ENCODE data around the gene SHC4. TPM values are rescaled to one million over a fixed set of nuclear protein-coding genes. Genes with fewer than 3 reads are reported as not detected.

The SHC4 gene
- total and polyA plus RNA-seq, 9 of the 15 experiments (the other 6 are each of a cell fraction or from before 2014, with no cell fraction given): 0.43 to 1.2 (median 0.67) TPM

- in situ Hi-C loops (cut with MboI) (no loop called here), intact Hi-C loops (cut with micrococcal nuclease) (no loop called here)
- ATAC-seq: peak; percentile 77
- Histone ChIP-seq H3K4me1 (replicated peaks in 1 of 2; ENCODE audit: control insufficient read depth in 2 of 2, insufficient read depth in 2 of 2, low read length in 2 of 2) (peaks cover 0 to 24% of the 10 kb centered on the region in 2 experiments; a peak in 4 of 5 replicates), H3K79me2 (ENCODE audit: control insufficient read depth, insufficient read depth, low read length) (peaks cover 24% of the 10 kb centered on the region), H3K4me2 (ENCODE audit: insufficient read depth, low read length) (peak overlapping the region; percentile 47), H4K20me1 (replicated peaks; ENCODE audit: control insufficient read depth, insufficient read depth, low read length) (no peaks in the 10 kb centered on the region), H3K9me1 (ENCODE audit: control insufficient read depth, insufficient read depth, low read length) (no peaks in the 10 kb centered on the region), H3K27ac (ENCODE audit: extremely low read depth, low read depth, low read length) (peak overlapping the region; percentile 39; the same call in 2 of the 3 replicates), H3K9me3 (replicated peaks; ENCODE audit: control insufficient read depth, insufficient read depth, low read depth, low read length) (no peaks in the 10 kb centered on the region), H2AFZ (ENCODE audit: low read depth, low read length) (peak overlapping the region; percentile 85), H3K36me3 (ENCODE audit: control insufficient read depth, insufficient read depth, low read length) (peaks cover 3% of the 10 kb centered on the region; the same call in 1 of the 3 replicates), H3K9ac (ENCODE audit: insufficient read depth in 1 of 2, low read depth in 2 of 2, low read length in 2 of 2) (peak overlapping the region in 1 of 2 experiments; percentile 32; a peak in 1 of 4 replicates), H3K4me3 (no peak overlapping the region), H3K27me3 (ENCODE audit: control insufficient read depth in 2 of 2, insufficient read depth in 2 of 2, low read length in 2 of 2) (no peaks in the 10 kb centered on the region)
- CTCF ChIA-PET (ENCODE audit: low intra/inter-chr PET ratio): interaction anchor here (0.6 kb wide), 1 partner anchor 117 kb away, joined by 3 read pairs; no protein-coding TSS in a partner anchor
- no TSS peak for BruUV-seq (replicated peaks)
- peak; percentile 87 for FAIRE-seq
- WGBS (ENCODE audit: insufficient coverage, low coverage, missing lambda C conversion rate): 2% methylated on average over 2 of the region's 2 CpGs
- POLR2A ChIA-PET: no interaction called here
- DNase-seq (ENCODE audit: extremely low read depth in 1 of 4, low spot score in 3 of 4): peak in 2 of 4 experiments; percentile 46 to 69
- TF ChIP-seq GABPB1 (CRISPR knock-in tag; IDR thresholded peaks at IDR 0.05): no peak
- TF ChIP-seq ZNF23 (CRISPR knock-in tag; IDR thresholded peaks at IDR 0.05): no peak
- peak in 1 of 2 experiments; percentile 27; a peak in 1 of 4 replicates for TF ChIP-seq KDM1A (IDR thresholded peaks at IDR 0.05)
- peak; percentile 37; the same call in 1 of the 2 replicates for TF ChIP-seq TAL1 (IDR thresholded peaks at IDR 0.05)
- TF ChIP-seq EHMT2 (IDR thresholded peaks at IDR 0.05): 0 out of 2 replicates have a peak, but pooled peaks have one; percentile 20
- no peak for TF ChIP-seq ZBTB33 (CRISPR knock-in tag; IDR thresholded peaks at IDR 0.05)
- no peak for TF ChIP-seq CBX3 (IDR thresholded peaks at IDR 0.05; ENCODE audit: borderline replicate concordance in 1 of 2, low read length in 2 of 2)
- no peak for TF ChIP-seq NFE2L1 (tag; IDR thresholded peaks at IDR 0.05; ENCODE audit: borderline replicate concordance, low read depth)
- peak; percentile 32; the same call in 1 of the 2 replicates for TF ChIP-seq EP300 (IDR thresholded peaks at IDR 0.05; ENCODE audit: low read length)
- TF ChIP-seq ARID3A (IDR thresholded peaks at IDR 0.05; ENCODE audit: borderline replicate concordance, low read depth, low read length): 0 out of 2 replicates have a peak, but pooled peaks have one; percentile 44
- TF ChIP-seq HDAC8 (tag; IDR thresholded peaks at IDR 0.05): no peak
- peak; percentile 75 for TF ChIP-seq ARID1B (IDR thresholded peaks at IDR 0.05)
- TF ChIP-seq TCF3 (CRISPR knock-in tag; IDR thresholded peaks at IDR 0.05): peak; percentile 53
- no peak for TF ChIP-seq NBN (IDR thresholded peaks at IDR 0.05; ENCODE audit: low read depth)
- TF ChIP-seq KLF13 (tag; IDR thresholded peaks at IDR 0.05; ENCODE audit: borderline replicate concordance, low read depth): no peak
- peak; percentile 80 for TF ChIP-seq CBFA2T3 (IDR thresholded peaks at IDR 0.05)
- TF ChIP-seq SMARCA4 (IDR thresholded peaks at IDR 0.05): peak; percentile 58; the same call in 1 of the 2 replicates
- peak; percentile 56 for TF ChIP-seq DPF2 (IDR thresholded peaks at IDR 0.05)
- peak; percentile 48; the same call in 1 of the 2 replicates for TF ChIP-seq POLR2AphosphoS5 (IDR thresholded peaks at IDR 0.05; ENCODE audit: control insufficient read depth, insufficient read depth, low read depth, low read length)
- no peak for TF ChIP-seq MCM2 (IDR thresholded peaks at IDR 0.05; ENCODE audit: low read depth)
- TF ChIP-seq ELF4 (CRISPR knock-in tag; IDR thresholded peaks at IDR 0.05): no peak
- no peak for TF ChIP-seq JUNB (CRISPR knock-in tag; conservative IDR thresholded peaks at IDR 0.05)
- TF ChIP-seq LCOR (CRISPR knock-in tag; IDR thresholded peaks at IDR 0.05): no peak
These were observed 80.0 kb downstream of the SHC4 start for GRCh38 chr15:48883699-48884098.

Data from K562 (cell line).